IPS DF 4.7 (cell line): ENCODE measurements around the gene SAMD4B.
"Not testable (repeated sequence)": the region's sequence is repeated elsewhere in the genome, so short reads cannot be mapped to it uniquely, and the experiment has no call there.

Experiments
- DNase-seq: peaks from one replicate; pipeline ENCODE4 v3.0.0-alpha.2; 2013; ENCODE audit warnings: low spot score; ENCODE audit errors: extremely low read depth

Gene SAMD4B

GRCh38 chr19:39314016-39314728 is 28.0 kb upstream of the SAMD4B start:
- DNase-seq = no peak

DNA sequence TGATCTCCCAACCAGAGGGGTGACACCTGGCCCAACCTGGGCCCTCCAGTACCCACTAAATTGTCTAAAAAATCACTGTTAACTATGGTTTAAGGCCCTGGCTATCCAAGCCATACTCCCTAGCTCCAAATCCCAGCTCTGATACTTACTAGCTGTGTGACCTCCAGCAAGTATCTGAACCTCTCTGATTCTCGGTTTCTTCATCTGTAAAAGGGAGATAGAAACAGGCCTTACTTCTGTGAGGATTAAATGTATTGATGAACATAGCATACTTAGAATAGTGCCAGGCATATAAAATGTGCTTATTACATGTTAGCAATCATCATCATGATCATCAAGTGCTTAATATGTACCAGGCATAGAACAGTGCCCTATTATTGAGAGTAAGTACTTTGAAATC is 26.3 kb upstream of the SAMD4B start:
- DNase-seq = no peak

DNA sequence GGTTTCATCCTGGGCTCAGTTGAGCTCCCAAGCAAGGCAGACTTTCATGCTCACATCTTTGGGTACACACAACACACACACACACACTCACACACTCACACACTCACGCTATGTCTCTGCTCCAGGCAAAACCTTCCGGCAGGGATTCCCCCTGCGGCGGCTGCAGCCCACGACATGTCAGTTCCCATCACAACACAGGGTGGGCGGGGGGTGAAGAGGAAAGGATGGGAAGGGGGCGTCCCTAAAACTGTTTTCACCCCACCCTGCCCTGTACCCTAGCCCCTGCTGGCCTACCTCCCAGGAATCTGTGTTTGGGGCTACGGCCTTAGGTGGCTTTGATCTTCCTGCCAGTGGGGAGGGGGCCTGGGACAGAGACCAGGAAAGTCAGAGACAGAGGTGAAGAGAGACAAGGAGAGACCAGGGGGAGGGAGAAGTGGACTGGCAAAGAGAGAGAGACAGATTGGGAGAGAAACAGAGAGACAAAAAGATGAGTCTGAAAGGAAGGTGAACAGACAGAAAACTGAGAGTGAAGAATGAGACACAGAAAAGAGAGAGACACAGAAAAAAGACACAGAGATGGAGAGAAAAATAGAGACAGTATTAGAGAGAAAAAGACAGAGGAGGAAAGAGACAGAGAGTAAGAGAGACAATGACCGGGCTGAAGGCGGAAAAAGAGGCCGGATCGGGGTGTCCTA is 25.4 kb upstream of the SAMD4B start:
- no peak for DNase-seq

GRCh38 chr19:39317476-39317875 is 24.7 kb upstream of the SAMD4B start:
- no peak for DNase-seq

DNA sequence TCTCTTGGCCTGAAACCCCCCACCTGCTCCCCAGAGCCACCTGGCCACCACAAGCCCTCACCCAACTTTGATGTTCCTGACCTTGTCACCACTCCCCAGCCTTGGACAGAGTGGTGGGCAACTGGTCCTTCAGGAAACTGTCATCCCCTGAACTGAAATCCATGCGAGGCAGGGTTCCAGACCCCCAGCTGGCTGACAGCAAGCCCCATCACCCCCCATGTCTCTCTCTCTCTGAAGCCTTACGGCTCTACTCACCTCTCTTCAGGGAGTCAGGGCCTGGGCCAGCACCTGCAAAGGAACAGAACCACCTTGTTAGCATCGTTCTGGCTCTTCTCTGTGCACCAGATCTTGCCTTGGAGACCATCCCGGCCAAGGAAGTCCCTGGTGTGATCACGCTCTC is 24.1 kb upstream of the SAMD4B start:
- no peak for DNase-seq

GRCh38 chr19:39318690-39319089 is 23.5 kb upstream of the SAMD4B start:
- no peak for DNase-seq

- DNase-seq = no peak
Measured at GRCh38 chr19:39319098-39319891, 22.9 kb upstream of the SAMD4B start.

- no peak for DNase-seq
Measured at GRCh38 chr19:39319892-39320248, 22.4 kb upstream of the SAMD4B start.

GRCh38 chr19:39321117-39321831 is 20.9 kb upstream of the SAMD4B start:
- DNase-seq = no peak

- DNase-seq = no peak
Measured at GRCh38 chr19:39321832-39322176, 20.4 kb upstream of the SAMD4B start.

DNA sequence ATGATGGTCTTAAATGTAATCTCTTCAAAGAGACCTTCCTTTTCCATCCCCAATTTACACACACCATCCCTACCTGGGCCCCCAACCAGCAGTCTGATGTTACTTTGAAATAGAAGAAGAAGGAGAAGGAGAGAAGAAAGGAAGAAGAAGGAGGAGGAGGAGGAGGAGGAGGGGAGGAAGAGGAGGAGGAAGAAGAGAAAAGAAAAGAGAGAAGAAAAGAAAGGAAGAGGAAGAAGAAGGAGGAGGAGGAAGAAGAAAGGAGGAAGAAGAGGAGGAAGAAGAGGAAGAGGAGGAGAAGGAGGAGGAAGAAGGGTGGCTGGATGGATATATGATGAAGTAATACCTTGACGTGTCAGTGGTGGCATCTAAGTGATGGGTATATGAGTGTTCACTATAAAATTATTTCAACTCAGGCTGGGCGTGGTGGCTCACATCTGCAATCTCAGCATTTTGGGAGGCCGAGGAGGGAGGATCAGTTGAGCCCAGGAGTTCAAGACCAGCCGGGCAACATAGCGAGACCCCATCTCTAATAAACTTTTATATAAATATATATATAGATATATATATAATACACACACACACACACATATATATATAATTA is 17.9 kb upstream of the SAMD4B start:
- no peak for DNase-seq

DNA sequence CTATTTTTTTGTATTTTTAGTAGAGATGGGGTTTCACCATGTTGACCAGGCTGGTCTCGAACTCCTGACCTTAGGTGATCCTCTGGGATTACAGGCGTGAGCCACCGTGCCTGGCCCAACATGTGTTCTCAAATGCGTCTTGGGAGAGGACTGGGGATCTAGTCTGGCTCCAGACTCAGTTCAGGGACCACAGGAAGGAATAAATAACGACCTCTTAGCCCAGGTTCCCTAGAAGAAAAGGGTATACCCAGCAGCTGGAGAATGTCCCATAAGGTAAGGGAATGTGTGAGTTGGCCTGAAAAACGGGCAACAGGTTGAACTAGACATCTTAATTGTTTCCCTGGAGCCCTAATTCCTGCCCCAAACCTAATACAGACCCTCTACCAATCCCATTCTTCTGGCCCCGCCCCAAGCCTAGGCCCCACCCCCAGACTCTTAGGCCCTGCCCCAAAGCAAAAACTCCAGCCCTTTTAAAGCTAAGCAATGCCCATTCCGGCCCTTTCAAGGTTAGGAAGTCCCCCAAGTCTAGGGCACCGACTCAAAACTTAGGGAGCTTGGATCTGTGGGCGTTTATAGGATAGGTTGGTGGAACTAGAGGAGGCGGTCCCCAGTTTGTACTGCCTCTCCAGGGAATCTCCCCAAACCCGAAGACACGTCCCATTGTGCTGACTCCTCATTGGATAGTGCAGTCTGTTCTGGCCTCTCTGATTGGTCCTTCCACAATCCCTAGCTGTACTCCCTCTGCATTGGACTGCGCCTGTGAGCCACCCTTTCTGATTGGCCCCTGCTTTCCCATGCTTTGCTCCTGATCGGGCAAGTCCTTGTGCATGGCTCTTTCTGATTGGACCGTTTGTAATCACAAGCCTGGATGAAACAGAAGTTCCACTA is 16.2 kb upstream of the SAMD4B start:
- no peak for DNase-seq

DNA sequence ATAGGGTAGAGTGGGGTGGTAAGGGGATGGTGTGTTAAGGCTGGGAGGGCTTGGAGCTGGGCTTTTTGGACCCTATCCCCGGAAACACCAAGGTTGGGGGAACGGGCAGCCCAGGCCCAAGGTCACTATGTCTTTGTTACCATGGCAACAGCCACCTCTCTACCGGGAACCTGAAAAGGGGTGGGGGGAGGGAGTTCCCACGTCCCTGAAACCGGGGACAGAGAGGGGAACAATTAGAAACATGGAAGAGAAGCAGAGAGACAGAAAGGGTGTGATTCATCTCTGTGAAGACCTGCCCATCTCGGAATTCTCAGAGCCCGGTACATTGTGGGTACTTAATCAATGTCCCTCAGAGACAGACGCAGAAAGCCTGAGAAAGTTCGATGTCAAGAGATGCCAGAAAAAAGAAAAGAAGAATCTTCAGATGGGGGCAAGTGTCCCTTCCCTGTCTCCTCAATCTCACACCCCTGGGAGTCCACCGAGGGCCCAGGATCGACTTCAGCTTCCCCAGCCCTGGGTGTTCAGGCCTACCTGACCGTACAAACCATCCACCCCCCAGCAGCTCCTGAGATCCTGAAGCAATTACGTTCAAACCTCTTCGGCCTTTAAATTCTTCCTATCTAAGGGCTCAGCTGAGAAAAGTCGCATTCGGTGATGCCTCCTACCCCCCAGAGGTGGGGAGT is 14.7 kb upstream of the SAMD4B start:
- DNase-seq = no peak

- no peak for DNase-seq
Measured at GRCh38 chr19:39328046-39328705, 14.0 kb upstream of the SAMD4B start.

- DNase-seq = no peak
Measured at GRCh38 chr19:39329948-39330347, 12.3 kb upstream of the SAMD4B start.

DNA sequence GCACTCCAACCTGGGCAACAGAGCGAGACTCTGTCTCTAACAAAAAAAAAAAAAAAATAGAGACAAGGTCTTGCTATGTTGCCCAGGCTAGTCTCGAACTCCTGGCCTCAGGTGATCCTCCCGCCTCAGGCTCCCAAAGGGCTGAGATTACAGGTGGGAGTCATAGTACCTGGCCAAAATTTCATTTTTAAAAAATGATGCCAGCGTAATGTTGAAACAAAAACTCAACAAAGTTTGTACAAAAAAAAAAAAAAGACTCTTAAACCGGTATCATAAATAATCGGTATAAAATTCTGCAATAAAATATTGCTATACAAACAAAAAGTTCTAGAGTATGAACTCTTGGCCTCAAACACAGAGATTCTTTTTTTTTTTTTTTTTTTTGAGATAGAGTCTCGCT is 9.9 kb upstream of the SAMD4B start:
- DNase-seq = no peak

GRCh38 chr19:39332738-39333137 is 9.5 kb upstream of the SAMD4B start:
- DNase-seq = not testable (repeated sequence)

GRCh38 chr19:39333507-39333906 is 8.7 kb upstream of the SAMD4B start:
- DNase-seq = no peak

DNA sequence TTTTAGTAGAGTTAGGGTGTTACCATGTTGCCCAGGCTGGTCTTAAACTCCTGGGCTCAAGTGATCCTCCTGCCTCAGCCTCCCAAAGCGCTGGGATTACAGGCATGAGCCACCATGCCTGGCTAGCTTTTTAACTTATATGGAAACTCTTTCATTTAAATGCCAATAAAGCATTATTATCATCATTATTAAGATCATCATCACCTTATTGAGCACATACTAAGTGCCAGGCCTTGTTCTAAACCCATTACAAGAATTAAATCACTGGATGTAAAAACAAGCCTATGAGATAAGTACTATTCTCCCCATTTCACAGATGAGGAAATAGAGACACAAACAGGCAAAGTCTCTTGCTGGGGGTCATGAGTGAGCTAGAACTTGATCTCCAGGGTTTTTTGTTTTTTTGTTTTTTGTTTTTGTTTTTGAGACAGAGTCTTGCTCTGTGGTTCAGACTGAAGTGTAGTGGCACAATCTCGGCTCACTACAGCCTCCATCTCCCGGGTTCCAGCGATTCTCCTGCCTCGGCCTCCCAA is 7.7 kb upstream of the SAMD4B start:
- no peak for DNase-seq
